SK-N-SH treated with all-trans-retinoic acid at 6 μM for 48 hours (cell line): ENCODE results near the gene SNX8.

Source experiments
- CSRNP3 ChIP-seq: fragments of 250-450 bp; sonication (Bioruptor Pico); IDR thresholded peaks from 2 replicates; pipeline ENCODE4 v1.5.1; 2021; ENCODE audit warnings: mild to moderate bottlenecking, moderate library complexity
- PATZ1 ChIP-seq: fragments of 250-450 bp; sonication (Bioruptor Pico); IDR thresholded peaks from 2 replicates; pipeline ENCODE4 v1.8.0; 2020; ENCODE audit warnings: mild to moderate bottlenecking, moderate library complexity, borderline replicate concordance
- POU6F1 ChIP-seq: fragments of 250-450 bp; sonication (Bioruptor Pico); IDR thresholded peaks from 2 replicates; pipeline ENCODE4 v1.8.0; 2021; ENCODE audit warnings: low read depth, mild to moderate bottlenecking, moderate library complexity, borderline replicate concordance
- RARB ChIP-seq: fragments of 250-450 bp; sonication (Bioruptor Pico); IDR thresholded peaks from 2 replicates; pipeline ENCODE4 v1.8.0; 2021; ENCODE audit warnings: mild to moderate bottlenecking, moderate library complexity
- ZFP3 ChIP-seq: fragments of 250-450 bp; sonication (Bioruptor Pico); IDR thresholded peaks from 2 replicates; pipeline ENCODE4 v1.5.0; 2020; ENCODE audit warnings: mild to moderate bottlenecking, moderate library complexity
- ZNF70 ChIP-seq: fragments of 450-650 bp; formaldehyde crosslinking; IDR thresholded peaks from 2 replicates; pipeline ENCODE4 v1.5.0; 2020; ENCODE audit warnings: mild to moderate bottlenecking, moderate library complexity
- ZNF8 ChIP-seq: fragments of 450-650 bp; formaldehyde crosslinking; IDR thresholded peaks from 2 replicates; pipeline ENCODE4 v1.5.0; 2020; ENCODE audit warnings: mild to moderate bottlenecking, moderate library complexity

- no peak for TF ChIP-seq ZNF70 (CRISPR knock-in tag)
- no peak for TF ChIP-seq ZFP3 (CRISPR knock-in tag)
- TF ChIP-seq POU6F1, result no peak
- no peak for TF ChIP-seq ZNF8 (CRISPR knock-in tag)
- no peak for TF ChIP-seq RARB
- TF ChIP-seq PATZ1 (CRISPR knock-in tag), result no peak
- no peak for TF ChIP-seq CSRNP3 (CRISPR knock-in tag)
These were observed 40.4 kb downstream of the SNX8 start for GRCh38 chr7:2273866-2274265.
